Dermis microvascular lymphatic vessel endothelial cell (primary cell): ENCODE data around the gene RSPH4A. TPM values are rescaled to one million over a fixed set of nuclear protein-coding genes. Genes with fewer than 3 reads are reported as not detected.
"Not testable (repeated sequence)": the region's sequence is repeated elsewhere in the genome, so short reads cannot be mapped to it uniquely, and the experiment has no call there.

Experiments
- DNase-seq, 2 donors: peaks; one replicate each; pipeline versions ENCODE4 v3.0.0 to v3.0.0-alpha.2; 2010; ENCODE audit warnings: low read depth in 2 of 2
- total RNA-seq: library from RNA; depleted of rRNA; stranded (reverse); fragments of >200 nt; gene quantifications from 2 replicates; pipeline ENCODE4 v1.2.1, GENCODE V29; 2014

The RSPH4A gene
- 0.51 and 0.89 TPM in 2 replicates for total RNA-seq

DNA sequence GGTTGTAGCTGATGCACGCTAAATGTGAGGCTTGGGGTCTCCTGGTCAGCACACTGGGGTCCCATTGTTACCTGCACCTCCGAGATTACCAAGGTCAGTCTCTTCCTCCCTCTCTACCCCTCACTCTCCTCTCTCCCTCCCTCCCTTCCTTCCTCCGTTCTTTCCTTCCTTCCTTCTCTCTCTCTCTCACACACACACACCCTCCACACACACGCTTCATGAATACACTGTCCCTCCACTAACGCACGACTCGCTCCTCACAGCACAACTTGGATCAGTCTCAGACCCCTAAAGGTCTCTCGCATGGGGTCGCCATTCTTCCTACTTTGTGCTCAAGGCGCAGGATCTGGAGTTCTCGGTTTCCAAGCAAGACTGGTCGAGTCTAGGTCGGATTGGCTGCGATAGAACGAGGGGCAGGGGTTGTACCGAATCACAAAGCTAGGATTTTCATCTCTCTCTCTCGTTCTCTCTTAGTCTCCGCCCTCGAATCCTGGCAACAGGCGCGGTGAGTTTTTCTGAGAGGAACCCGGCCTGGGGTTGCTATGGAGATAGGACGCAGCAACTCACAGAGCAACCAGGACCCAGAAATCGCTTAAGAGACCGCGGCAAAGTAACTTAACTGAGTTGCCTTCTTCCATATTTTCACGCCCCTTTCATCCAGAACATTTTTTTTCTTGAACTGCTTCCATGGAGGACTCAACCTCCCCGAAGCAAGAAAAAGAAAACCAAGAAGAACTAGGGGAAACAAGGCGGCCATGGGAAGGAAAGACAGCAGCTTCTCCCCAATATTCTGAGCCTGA is at the start of gene RSPH4A:
RSPH4A (plus strand) TSS at position 543 of the 800 bp plus-strand sequence; CDS start at position 688, 145 bp downstream.
- DNase-seq, result peak; percentile 85 to 95

GRCh38 chr6:116568111-116568510 is 48.2 kb upstream of the RSPH4A start:
- no peak for DNase-seq

- no peak for DNase-seq
Measured at GRCh38 chr6:116568821-116569755, 47.2 kb upstream of the RSPH4A start.

DNA sequence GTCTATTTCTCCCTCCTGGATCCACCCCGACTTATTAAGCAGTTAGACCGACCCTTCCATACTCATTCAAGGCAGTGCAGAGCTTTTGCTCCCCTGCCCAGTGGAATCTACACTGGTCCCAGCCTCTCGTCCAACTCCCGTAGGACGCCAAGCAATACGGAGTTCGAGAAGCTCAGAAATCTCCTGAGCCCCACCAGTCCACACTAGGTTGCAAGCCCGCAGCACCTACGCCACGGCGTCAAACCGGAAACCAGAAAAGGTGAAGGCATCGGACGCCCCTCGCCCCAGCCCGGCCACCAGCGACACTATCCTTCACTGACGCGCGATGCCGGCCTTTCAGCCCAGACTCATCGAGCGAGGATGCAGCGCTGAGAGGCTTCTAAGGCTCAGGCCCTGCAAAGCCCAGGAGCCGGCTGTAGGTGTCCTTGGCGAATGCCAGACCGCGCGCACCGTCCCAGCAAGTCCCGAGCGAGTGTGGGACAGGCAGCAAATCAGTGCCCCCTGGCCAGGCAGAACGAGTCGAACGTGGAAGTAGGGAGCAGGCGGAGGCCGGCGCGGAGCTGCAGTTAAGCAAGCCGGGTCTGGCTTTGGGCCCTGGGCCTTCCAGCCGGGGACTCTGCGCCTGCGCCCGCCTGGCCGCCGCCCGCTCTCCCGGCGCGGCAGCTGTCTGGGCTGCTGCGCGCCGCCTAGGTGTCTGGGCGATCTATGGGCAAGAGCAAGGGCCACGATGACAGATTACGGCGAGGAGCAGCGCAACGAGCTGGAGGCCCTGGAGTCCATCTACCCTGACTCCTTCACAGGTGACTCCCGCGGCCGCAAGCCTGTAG is 45.2 kb upstream of the RSPH4A start, which contains the start of gene RWDD1:
RWDD1 (plus strand) TSS at position 649 of the 827 bp plus-strand sequence; CDS start at position 728, 79 bp downstream.
- peak; percentile 99 to 100 for DNase-seq

- no peak for DNase-seq
Measured at GRCh38 chr6:116571683-116572000, 44.6 kb upstream of the RSPH4A start.

DNA sequence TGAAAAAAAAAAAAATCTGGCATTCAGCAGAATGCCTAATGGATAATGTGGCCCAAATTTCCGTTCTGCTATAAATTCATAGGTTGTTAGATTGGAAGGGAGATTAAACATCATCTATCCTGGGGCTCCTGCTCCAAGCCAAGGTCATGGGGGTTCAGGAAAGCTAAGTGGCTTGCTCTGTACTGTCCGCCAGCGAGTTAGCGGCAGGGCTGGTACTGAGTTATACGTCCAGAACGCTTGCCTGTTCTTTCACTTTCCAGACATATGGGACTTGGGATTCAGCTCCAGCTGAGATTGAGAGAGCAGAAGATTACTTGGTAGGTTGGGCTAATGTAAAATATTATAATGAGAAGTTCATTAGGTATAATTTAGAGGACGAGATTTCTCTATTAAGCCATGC is 44.1 kb upstream of the RSPH4A start:
- DNase-seq, result peak in 1 of 2 donors; percentile 55

GRCh38 chr6:116575227-116575626 is 41.1 kb upstream of the RSPH4A start:
- DNase-seq, result no peak

DNA sequence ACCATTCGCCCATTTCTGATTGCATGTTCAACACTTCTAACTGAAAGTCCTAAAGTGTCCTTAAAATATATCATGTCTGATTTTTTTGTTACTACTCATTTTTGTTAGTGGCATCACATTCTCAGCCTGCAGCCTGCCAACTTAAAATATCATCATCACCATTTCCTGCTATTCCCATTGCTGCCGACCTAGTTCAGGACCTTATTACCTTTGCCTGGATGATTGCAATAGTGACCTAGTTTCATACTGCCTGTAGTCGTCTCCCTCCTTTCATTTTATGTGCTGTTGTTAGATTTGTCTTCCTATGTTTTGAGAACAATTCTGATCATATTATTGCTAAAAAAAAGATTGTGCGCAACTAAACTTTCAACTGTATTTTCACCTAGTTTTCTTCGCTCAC is 38.8 kb upstream of the RSPH4A start:
- no peak for DNase-seq

GRCh38 chr6:116578335-116578734 is 37.9 kb upstream of the RSPH4A start:
- DNase-seq, result no peak

DNA sequence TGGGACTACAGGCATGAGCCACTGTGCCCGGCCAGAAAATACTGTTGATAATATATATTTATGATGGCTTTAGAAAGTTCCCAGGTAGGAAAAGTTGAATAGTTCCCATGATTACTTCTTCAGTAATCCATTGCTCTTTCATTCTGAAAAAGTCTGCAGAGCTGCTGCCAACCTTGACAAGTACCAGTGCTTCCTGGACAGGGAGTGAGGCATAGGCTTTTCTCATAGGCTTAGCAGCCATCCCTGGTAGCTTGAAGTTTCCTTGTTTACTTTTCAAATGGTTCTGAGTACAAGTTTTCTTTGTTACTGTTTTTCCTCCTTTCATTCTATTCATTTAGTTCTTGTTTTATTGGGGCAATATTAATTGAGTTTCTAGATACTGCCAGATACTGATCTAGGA is 37.1 kb upstream of the RSPH4A start:
- DNase-seq, result no peak

GRCh38 chr6:116580198-116580597 is 36.1 kb upstream of the RSPH4A start:
- DNase-seq, result no peak

- no peak for DNase-seq
Measured at GRCh38 chr6:116586276-116586675, 30.0 kb upstream of the RSPH4A start.

- no peak for DNase-seq
Measured at GRCh38 chr6:116586738-116587137, 29.5 kb upstream of the RSPH4A start.

DNA sequence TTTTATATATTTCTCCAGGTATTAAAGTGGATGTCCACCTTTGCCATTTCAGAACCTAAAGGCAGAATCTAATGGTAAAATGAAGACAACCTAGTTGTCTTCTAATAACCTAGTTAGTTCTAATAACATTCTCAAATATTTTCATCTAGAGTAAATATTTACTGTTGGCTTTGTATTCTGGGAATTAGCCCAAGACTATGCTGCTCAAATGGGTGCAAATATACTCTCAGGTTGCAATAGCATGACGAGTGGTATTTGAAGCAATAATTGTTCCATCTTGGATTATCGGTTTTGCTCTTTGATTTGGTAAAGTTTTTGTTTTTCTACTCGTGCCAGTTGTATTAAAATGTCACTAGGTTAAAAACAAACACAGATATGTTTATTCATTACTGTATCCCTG is 21.0 kb upstream of the RSPH4A start:
- DNase-seq, result no peak

DNA sequence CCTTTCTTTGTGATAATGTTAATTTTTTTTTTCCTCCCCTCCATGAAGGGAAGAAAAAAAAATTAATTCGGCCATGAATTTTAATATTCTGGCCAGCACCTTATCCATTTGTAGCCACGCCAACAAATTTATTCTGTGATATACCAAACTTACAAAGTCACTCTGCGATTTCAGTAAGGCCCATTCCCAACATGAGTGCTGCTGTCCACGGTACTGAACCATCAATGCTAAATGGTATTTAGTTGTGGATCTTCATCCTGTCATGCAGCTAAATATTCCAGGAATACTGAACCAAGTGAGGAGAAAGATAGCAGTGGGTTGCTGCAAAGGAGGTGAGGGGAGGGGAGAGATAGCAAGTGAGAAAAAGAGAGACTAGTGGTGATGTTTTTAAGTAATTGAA is 19.5 kb upstream of the RSPH4A start:
- peak; percentile 34 to 37 for DNase-seq

DNA sequence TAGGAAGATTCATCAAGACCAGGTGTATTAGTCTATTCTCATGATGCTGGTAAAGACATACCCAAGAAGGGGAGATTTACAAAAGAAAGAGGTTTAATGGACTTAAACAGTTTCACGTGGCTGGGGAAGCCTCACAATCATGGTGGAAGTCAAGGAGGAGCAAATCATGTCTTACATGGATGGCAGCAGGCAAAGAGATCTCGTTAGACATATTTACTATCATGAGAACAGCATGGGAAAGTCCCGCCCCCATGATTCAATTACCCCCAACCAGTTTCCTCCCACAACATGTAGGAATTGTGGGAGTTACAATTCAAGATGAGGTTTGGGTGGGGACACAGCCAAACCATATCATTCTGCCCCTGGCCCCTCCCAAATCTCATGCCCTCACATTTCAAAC is 12.4 kb upstream of the RSPH4A start:
- DNase-seq, result not testable (repeated sequence)

GRCh38 chr6:116604868-116605267 is 11.4 kb upstream of the RSPH4A start:
- not testable (repeated sequence) for DNase-seq

GRCh38 chr6:116605935-116606334 is 10.3 kb upstream of the RSPH4A start:
- DNase-seq, result no peak

DNA sequence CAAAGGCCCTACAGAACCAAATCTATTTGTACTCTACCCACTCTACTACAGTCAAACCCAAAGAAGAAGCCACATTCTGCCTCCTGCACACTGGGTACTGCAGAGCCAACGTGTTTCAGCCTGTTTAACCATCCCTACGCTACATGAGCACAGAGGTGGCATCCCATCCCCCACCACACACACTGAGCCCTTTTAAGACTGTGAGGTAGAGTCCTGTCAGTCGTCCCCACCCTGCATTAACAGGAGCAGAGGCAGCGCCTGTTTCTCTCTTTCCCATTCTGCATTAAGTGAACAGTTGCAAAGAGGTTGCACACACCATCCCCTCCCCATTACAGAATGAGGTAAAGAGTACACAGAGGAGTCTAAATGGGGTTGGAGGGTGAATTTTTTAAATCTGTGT is 5.2 kb upstream of the RSPH4A start:
- no peak for DNase-seq

GRCh38 chr6:116616737-116617053 is 416 bp downstream of the RSPH4A start:
- no peak for DNase-seq

DNA sequence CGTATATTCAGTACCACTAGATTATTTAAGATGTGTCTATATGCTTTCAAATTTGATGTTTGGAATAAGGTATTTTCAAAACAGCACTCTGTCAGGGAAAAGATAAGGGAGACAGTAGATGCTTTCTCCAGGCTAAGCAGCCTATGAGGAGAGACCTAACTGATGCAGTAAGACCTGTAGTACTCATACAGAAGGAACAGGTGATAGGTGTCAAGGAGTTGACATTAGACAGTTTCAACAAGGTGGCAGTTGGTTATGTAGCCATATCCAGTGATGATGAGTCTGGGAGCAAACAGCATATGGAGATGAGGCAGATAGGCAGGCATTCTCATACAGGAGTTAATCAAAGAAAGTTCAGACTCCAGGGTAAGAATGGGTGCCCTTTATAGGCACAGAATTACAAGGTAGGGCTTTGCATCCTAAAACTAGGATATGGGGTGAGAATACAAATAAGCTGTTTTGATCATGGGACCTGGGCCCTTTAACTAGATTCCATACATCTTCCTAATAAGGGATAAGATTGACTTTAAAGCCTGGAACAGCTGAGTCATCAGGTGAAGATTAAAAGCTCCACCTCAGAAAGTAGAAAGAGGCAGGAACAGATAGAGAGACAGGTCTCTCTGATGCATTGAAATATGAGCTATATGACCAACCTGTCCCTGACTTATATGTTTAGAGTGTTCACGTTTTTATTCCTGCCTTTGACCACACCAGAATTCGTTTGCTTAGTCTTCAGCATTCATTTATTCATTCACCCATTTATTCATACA is 7.9 kb downstream of the RSPH4A start:
- no peak for DNase-seq
